Liver (tissue), 3 donors: Measurements from ENCODE around the gene ESRP2.

ENCODE experiments used
- ATF3 ChIP-seq: IDR thresholded peaks from 2 replicates; pipeline ENCODE4 v1.6.1; 2016; ENCODE audit warnings: antibody characterized with exemption
- CTCF ChIP-seq: fragments of 150-350 bp; IDR thresholded peaks from 2 replicates; pipeline ENCODE4 v1.5.1; 2017; ENCODE audit warnings: improper control_type of control experiment, low read depth, low read length; ENCODE audit not compliant: missing input control
- GABPA ChIP-seq, 2 donors: IDR thresholded peaks in 1 of 2; conservative IDR thresholded peaks in 1 of 2; 2 replicates each; pipeline ENCODE4 v1.6.1; 2016; ENCODE audit warnings: antibody characterized with exemption in 2 of 2, mild to moderate bottlenecking in 1 of 2, moderate library complexity in 1 of 2
- MAX ChIP-seq: IDR thresholded peaks from 2 replicates; pipeline ENCODE4 v1.6.1; 2016; ENCODE audit warnings: antibody characterized with exemption
- REST ChIP-seq: IDR thresholded peaks from 2 replicates; pipeline ENCODE4 v1.6.1; 2016; ENCODE audit warnings: antibody characterized with exemption, mild to moderate bottlenecking
- SP1 ChIP-seq: IDR thresholded peaks from 2 replicates; pipeline ENCODE4 v1.6.1; 2018; ENCODE audit warnings: antibody characterized with exemption, mild to moderate bottlenecking
- TAF1 ChIP-seq: conservative IDR thresholded peaks from 2 replicates; pipeline ENCODE4 v1.6.1; 2016; ENCODE audit warnings: antibody characterized with exemption, mild to moderate bottlenecking
- YY1 ChIP-seq: IDR thresholded peaks from 2 replicates; pipeline ENCODE4 v1.6.1; 2016; ENCODE audit warnings: antibody characterized with exemption, mild to moderate bottlenecking
- donor health status: healthy.
- donor health status: healthy.

GRCh38 chr16:68190736-68191510, 45.0 kb downstream of the ESRP2 start:
- TF ChIP-seq CTCF (no peak), REST (no peak), MAX (no peak), SP1 (no peak), YY1 (no peak), ATF3 (no peak), GABPA (IDR thresholded peaks at IDR 0.05 in 1 of 2, conservative IDR thresholded peaks at IDR 0.05 in 1 of 2) (no peak), TAF1 (no peak)
